HG02970 (cell line): ENCODE results near the gene CD82.
"Not testable (repeated sequence)": the region's sequence is repeated elsewhere in the genome, so short reads cannot be mapped to it uniquely, and the experiment has no call there.

Experiments used
- ATAC-seq: cut with Tn5 transposase; IDR thresholded peaks from one replicate; pipeline ENCODE4 v1.9.1; 2021; ENCODE audit warnings: mild to moderate bottlenecking, moderate library complexity, moderate number of reproducible peaks; ENCODE audit not compliant: unreplicated experiment, low FRiP score

The CD82 gene

DNA sequence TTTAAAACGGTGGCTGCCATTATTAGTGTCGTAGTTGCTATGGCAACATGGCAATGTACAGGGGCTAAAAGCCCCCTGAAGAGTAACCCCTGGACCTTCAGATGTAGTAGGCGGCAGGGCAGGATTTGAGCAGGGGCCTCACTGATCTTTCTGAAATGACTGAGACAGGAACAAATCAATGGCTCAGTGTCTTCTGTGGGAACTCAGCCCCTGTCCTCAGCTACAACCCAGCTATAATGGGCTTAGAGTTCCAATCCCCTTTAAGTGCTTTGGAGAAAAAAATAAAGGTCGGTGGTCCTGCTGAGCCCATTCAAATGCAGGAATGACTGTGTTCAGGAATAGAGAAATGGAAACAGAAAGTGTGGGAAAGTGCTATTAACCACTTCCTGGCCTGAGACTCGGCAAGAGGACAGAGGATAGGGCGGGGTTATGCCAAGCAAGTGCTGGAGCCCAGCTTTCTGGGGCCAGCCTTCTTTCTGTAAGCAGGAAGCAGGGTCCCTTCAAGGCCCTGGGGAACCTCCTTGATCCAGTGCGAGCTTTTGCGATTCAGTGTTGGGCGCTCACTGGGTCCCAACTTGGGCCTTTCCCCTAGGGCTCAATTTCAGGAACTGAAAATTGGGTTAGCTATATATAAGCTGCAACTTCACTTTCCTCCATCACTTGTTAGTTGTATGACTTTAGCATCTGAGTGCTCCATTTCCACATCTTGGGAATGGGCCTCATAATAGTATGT, 6.1 kb upstream of the CD82 start:
- peak; percentile 77 for ATAC-seq

DNA sequence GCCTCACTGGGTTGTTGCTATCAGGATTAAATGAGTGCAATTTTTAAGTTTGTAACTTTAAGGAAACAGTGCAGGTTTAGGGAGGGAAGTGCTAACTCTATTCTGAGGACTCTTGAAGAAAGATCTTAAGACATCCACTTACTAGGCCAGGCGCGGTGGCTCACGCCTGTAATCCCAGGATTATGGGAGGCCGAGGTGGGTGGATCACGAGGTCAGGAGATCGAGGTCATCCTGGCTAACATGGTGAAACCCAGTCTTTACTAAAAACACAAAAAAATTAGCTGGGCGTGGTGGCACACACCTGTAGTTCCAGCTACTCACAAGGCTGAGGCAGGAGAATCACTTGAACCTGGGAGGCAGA, 5.5 kb upstream of the CD82 start:
- ATAC-seq: not testable (repeated sequence)

DNA sequence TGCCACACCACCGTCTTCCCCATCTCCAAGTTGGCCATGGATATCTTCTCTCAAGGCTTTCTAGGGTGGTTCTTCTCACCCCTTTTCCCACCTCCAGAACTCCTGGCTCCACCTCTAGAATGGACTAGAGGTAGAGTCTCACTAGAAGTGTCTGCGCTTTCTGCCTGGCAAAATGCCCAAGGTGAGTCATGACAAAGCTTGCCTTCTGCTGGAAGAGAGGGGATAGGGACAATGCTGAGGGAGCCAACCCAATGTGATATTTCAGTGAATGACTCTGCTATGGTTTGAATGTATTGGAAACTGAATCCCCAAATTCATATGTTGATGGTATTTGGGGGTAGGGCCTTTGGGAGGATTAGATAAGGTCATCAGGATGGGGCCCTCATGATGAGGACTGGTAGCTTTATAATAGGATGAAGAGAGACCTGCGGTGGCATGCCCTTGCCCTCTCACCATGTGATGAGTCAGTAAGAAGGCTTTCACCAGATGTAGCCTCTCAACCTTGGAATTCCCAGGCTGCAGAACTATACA, 4.1 kb upstream of the CD82 start:
- ATAC-seq: no peak

DNA sequence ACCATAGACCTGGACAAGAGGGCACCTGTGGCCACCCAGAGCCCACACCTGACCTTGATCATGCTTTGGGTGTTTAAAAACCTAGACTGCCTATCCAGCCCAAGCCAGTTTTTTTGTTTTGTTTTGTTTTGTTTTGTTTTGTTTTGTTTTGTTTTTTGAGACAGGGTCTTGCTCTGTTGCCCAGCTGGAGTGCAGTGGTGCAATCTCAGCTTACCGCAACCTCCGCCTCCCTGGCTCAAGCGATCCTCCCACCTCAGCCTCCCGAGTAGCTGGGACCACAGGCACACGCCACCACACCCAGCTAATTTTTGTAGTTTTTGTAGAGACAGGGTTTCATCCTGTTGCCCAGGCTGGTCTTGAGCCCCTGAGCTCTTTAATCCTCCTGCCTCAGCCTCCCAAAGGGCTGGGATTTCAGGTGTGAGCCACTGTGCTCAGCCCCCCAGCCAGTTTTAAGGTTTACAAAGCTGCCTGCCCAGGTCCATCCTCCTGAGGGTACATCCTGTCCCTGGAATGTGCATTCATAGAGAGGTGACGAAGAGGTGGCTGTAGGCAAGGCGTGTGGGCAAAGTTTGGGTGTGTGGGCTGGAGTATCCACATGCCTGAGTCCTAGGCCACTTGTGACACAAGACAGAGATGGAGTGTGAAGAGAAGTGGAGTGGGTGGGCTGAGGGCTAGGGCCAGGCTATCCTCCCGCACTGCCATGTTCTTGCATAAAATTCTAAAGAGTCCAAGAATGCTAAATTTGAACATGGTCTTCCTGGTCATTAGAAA, 3.3 kb upstream of the CD82 start:
- ATAC-seq: no peak

DNA sequence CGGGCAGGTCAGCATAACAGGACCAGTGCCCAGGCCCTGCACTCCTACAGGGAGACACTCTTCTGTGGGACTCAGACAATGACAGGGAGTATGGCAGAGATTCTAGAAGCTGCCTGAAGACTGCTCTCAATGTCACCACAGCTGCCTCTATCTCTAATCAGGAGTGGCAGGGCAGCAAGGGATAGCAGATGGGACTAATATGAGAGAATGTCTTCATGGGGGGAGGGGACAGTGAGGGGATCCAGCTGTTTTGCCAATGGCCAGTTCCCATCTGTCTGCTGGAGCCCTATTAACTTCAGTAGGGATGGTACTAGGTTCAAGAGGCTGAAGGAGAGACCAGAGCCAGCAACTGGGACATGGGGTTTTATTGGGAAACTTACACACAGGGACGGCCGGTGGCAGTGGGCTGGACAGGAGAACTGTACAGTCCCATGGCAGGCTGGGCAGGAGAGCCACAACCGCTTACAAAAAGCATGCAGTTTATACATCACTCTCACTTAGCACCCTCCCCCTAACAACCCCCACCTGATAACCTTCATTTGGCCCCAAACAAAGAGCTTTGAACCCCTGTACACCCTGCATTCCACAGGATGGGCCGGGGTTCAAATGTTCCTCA, 2.5 kb upstream of the CD82 start:
- ATAC-seq: no peak

DNA sequence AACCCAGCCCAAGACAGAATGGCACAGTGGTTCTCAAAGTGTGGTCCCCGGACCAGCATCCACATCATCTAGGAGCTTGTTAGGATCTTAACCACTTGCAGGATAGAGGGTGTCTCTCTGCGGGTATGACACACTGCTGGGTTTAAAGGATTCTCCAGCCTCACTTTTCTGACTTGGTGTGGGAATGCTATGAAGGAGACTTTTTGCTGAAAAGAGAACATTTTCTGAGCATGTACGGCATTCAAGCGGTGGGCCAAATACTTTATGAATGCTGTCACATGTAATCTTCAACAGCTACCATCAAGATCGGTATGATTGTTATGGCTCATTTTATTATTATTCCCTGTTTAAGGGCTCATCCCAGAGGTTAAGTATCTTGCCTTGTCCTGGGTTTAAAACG, 1.8 kb upstream of the CD82 start:
- no peak for ATAC-seq

DNA sequence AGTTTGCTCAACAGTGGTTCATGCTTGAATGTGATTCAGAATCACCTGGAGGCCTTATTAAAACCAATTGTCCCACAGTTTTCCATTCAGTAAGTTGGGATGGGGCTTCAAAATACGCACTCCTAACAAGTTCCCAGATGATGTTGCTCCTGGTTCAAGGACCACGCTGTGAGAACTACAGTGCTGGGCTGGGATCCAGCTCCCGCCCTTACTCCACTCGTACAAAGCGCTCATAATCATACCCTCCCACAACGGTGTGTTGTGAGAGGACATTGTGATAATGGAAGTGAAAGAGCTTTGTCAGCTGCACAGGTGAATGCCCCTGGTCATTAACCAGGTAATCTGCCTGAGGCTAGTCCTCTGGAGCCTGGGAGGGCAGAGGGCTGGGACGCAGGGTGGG, 1.3 kb upstream of the CD82 start:
- ATAC-seq: no peak

DNA sequence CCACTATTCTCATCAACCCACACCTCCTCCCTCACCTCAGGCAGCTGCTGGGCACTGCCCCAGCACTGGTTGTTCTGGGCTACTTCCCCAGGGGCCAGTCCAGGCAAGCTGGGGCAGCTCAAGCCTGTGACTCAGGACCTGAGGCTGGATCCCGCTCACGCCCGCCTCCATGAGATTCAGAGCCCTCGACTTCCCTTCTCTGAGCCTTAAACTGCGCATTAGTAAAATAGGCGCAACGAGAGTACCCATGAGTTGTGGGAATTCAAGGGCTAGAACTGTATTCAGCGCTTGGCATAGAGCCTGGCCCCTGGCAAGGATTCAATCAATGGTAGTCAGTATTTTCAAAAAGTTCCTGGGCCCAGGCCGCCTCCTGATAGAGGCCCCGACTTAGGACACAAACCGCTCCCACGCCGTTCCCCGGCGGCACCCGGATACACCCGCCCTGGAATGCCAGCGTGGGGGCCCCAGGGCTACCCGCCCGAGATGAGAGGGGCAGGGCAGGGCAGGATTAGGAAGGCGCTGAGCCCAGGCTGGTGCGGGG, 723 bp upstream of the CD82 start:
- no peak for ATAC-seq

DNA sequence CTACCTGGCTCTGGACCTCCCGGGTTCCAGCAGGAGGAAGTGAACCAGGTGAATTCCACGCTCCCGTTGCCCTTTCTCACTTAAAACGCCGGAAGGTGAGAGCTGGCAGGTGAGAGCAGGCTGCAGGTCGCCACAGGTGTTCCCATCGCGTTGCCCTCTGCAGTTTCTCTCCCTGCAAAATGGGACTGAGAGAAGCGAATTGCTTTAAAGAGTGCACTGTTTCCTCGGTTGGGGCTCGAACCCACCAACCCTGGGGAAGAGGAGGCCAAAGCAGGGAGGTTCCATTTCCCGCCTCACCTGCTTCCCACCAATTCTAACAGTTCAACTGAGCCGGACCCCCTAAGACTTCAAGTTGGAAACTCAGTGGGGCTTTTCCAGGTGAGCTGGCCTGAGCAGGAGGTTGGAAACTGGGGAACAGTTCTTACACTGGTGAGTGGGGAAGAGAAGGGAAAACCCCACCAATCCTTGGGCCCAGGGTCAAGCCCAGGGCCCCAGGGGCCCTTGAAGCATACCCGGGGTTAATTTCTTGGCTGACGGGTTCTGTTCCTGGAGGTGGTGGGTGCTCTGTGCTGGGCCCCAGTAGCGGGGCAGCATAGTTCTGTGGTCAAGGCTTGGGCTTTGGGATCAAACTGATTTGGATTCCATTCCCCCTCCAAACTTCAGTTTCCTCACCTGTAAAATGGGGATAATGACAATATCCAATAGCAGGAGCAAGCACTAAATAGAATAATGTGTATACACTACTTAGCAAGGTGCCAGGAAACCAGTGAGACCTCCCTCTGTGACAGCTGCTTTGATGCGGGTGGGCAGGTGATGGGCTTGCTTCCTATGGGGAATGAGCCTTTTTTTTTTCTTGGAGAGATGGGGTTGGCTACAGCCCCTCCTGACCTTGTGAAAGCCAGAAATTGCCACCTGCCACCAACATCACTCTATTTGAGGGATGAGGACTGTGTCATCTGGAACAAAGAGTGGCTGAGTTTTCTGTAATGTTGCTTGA, 788 bp downstream of the CD82 start:
- no peak for ATAC-seq

DNA sequence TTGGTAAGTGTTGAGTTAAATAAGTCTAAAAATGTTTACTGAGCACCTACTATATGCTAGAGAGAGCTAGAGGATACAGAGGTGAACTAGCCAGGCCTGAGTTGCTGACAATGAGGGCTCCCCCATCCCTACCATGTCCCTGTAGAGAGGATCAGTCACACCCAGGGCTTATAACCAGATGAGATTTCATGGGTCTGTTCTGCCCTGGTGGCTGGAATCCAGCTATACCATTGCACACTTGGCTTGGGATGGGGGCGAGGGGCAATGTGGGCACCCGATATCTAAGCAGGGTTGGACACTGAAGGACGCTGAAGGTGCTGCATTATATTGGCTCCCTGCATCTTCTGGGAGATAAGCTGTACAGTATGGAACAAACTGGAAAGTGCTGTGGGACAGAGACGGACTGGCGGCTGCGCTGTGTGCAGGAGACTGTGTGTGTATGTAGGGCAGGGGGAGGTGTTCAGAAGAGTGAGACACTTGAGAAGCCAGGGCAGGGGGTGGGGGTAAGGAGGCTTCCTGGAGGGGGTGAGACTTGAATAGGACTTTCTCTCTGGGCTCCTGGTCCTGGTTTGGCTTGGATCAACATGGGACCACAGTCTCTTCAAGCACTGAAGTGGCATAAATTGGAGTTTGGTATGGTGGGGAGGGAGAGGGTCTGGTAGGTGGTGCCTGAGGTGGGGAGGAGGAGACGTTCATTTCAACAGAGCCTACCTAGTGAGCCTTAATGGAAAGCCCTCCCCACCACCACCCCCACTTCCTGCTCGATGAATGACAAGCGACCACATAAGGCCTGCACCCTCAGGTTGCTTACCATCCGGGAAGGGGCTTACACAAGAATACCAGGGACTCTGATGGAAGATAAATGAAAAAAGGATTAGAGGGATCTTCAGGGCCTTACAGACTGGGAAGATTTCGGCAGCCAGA, 1.8 kb downstream of the CD82 start:
- no peak for ATAC-seq

DNA sequence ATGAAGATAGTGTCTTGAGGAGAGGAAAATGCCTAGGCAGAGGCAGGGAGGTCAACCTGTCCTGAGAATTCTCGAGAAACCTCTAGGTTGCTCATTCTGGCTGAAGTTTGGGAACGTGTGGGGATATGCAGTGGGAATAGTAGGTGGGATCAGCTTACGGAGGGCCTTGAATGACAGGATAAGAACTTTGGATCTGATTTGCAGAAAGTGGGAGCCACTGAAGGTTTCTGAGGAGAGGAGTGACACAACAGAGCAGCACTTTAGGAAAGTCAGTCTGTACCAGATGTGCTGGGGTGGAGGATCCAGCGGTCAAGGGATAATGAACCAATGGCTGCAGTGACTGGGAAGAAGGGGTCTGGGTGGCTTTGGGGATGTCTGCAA, 2.4 kb downstream of the CD82 start:
- no peak for ATAC-seq

DNA sequence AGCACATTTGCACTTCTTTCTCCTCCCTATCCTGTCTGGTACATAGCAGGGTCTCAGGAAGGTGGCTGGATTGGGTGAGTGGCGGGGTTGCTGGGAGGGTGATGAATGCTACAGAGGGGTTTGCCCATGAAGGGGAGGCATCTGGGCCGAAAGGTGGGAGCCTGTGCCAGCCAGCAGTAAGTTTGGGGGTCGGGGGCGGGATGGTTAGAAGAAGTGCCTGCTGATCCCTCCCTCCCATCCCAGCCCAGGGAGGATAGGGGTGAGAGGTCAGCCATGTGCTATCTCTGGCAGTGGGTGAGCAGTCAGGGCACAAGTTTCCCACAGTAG, 2.8 kb downstream of the CD82 start:
- ATAC-seq: no peak

DNA sequence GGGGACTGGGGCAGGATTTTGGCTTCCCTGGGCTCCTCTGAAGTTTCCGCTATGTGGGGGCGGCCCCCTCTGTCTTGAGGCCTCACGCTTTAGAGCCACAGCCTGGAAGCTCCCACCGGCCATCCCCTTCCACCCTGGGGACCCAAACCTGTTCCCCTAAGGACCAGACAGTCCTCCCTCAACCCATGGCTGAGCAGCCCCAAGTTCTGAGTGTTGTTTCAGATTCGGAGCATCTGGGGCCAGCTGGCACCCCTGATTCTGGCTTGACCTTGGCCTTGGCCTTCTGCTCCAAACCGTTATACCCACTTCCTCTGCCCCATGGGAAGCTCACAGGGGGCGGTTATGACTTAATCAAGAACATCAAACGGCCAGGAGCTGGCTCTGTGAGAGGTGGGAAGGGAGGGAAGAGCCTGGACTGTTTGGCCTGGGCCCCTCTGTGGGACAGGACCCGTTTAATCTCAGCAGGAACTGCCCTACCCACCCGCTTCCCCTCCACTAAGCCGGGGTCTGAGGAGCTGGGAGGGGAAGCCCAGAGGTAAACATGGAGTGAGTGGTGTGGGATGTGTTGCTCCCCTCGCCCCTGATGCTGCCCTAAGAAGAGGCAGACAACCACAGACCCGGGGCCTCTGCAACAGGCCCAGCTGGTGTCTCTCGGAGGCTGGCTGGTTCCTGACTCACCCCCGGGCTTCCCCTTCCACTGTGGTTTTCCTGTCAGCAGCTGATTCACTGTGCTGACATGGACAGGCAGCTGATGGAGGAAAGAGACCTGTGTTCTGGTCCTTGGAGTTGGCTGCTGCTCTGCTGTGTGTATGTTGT, 3.4 kb downstream of the CD82 start:
- peak; percentile 26 for ATAC-seq

DNA sequence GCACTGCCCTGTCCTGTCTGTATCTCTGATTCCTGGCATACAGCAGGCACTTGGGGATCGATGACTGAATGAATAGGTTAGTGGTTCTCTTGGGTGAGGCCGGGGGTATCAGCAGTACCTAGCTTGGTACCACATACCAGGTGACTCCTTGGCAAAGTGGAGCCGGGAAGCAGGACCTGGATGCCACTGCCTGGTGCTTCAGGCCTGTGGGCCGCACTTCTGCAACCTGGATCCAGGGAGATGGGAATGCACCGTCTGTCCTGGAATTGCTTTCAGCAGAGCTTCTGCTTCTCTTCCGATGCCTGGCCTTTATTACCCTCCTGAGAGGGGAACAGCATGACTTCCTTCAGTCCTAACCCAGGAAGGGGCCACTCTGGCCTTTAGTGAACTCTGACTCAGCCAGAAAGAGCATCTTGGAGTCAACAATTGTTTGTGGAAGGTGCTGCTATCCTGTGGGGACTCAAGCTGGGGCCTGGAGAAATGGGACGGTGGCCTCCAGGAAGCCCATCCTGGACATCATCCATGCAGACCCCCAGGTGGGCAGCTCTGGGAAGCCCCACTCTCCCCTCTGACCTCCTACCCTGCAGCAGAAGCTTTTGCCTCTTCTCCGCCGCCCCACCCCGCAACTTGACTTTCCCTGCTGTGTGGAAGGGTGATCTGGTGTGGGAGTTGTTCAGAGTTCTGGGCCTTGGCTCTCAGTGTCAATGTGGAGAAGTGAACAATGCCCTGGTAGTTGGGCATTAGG, 5.1 kb downstream of the CD82 start:
- ATAC-seq: no peak

DNA sequence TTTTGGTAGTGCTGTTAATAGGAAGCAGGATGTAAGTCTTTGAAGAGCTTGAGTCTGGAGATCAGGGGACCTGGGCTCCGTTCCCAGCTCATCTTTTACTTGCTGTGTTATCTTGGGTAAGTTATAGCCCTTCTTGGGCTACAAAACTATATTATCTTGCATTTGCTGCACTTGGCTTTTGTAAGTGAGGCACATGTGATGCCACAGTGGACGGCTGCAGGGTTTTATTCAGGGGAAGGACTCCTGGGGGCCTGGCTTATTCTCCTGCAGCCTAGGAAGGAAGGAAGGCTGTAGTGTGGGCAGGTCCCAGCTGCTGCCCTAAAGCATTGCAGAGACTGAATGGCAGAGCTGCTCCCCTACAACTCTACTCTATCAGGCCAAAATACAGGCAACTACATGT, 6.4 kb downstream of the CD82 start:
- ATAC-seq: no peak

DNA sequence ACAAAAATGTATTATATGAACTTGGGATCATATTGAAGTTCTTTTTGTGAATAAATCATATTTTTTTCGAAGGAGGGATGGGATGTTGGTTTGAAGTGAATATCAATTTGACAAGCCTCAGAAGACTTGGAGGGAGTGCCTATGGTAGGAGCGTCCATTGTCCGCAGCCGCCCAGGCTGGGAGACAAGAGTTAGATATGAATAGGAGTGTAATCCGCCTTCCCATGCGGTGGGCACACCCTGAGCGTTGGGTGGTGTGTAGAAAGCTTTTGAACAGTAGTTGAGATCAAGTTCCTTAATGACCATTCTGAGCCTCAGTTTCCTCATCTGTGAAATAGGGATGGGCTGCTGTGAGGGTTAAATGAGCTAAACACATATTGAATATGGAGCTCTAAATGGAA, 7.0 kb downstream of the CD82 start:
- ATAC-seq: no peak

DNA sequence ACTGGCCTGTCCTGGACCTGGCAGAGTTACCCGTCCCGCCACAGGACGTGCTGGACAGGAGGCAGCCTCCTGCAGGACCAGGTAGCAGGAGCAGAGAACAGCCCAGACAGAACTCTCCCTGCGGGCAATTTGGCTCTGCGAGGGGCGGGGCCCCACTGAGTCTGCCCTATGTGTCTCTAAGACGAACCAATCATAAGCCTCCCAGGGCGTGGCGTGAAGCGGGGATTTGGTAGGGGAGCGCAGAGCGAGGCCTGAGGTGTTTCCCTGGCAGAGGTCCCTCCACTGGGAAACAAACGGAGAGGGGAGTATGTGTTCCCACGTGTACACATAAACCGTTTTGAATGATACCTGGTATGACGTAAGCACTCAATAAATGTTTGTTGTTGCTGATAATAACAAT, 7.4 kb downstream of the CD82 start:
- ATAC-seq: no peak

DNA sequence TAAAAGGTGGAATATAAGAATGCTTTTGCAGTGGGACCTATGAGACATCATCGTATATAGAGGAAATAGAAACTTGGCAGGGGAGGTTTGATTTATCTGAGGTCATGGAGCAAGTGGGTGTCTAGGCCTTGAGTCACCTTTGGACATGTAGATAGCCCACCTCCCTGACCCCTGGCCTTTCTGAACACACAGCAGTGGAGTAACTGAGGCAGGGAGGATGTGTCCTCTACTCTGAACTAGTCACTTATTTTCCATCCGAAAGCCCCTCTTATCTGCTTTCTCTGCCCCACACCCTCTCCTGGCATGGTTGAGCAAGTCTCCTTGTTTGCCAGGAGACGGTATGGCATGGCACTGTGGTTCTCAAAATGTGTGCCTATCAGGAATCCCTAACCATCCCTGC, 7.9 kb downstream of the CD82 start:
- no peak for ATAC-seq
